GM12891 (cell line): ENCODE measurements around the gene ZNF208.

Source experiments
- POLR2A ChIP-seq: IDR thresholded peaks from 2 replicates; pipeline ENCODE4 v1.6.1; 2011; ENCODE audit warnings: low read depth, low read length, control low read depth
- POLR2AphosphoS5 ChIP-seq: IDR thresholded peaks from 2 replicates; pipeline ENCODE4 v1.6.1; 2011; ENCODE audit warnings: low read depth, low read length, control low read depth

DNA sequence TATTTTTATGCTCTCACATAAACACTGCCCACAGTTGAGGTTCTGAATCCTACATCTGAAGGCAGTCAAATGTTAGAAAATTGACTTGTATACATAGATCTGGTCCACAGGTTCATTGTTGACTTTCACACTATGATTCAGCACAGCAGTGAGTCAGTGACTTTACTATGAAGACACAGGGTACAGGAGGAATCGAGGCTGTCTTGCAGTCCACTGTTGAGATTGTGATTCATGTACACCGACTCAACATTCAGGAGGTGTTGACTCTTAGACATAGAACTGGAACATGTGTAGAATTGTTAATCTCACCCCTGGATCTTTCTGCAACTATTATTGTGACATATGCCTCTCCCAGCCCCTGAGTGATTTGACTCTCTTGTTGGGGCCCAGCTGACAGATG lies 100.4 kb downstream of the ZNF208 start:
- TF ChIP-seq POLR2A (no peak), POLR2AphosphoS5 (no peak)
